ENCODE results near the gene ARHGEF40.

ARHGEF40 gene

DNA sequence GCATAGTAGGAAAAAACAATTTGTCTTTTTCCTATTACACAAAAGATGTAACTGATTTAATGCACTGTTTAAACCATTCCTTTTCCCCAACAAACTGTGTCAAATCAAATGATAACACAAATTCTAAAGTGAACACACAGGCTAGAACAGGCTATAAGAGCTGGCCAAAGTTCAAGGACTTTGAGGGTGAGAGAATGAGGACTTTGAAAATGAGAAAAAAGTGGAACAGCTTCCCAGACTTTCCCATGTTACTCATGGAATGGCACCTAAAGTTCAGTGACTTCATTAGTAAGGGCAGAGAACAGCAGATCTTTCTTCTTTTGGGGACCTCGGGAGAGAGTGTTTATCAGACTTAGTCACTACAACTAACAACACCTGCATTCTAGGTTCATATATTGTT, 53.3 kb downstream of the ARHGEF40 start:
- H3K4me3 ChIP-seq (ENCODE audit: low read length), result no peak overlapping the region
- H3K4me2 ChIP-seq (ENCODE audit: low read length), result no peak overlapping the region
- no peaks in the 10 kb centered on the region for H4K20me1 ChIP-seq (ENCODE audit: insufficient read depth, low read length)
- TF ChIP-seq, protein P1, sequence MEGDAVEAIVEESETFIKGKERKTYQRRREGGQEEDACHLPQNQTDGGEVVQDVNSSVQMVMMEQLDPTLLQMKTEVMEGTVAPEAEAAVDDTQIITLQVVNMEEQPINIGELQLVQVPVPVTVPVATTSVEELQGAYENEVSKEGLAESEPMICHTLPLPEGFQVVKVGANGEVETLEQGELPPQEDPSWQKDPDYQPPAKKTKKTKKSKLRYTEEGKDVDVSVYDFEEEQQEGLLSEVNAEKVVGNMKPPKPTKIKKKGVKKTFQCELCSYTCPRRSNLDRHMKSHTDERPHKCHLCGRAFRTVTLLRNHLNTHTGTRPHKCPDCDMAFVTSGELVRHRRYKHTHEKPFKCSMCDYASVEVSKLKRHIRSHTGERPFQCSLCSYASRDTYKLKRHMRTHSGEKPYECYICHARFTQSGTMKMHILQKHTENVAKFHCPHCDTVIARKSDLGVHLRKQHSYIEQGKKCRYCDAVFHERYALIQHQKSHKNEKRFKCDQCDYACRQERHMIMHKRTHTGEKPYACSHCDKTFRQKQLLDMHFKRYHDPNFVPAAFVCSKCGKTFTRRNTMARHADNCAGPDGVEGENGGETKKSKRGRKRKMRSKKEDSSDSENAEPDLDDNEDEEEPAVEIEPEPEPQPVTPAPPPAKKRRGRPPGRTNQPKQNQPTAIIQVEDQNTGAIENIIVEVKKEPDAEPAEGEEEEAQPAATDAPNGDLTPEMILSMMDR (IDR thresholded peaks at IDR 0.05; ENCODE audit: low read depth, low read length), result no peak
- TF ChIP-seq EZH2phosphoT487 (IDR thresholded peaks at IDR 0.05; ENCODE audit: low read depth), result no peak
- H3K79me2 ChIP-seq (ENCODE audit: low read length), result no peaks in the 10 kb centered on the region
- no peaks in the 10 kb centered on the region for H3K36me3 ChIP-seq (replicated peaks; ENCODE audit: low read depth, low read length)
- no peaks in the 10 kb centered on the region; the same call in 1 of the 2 replicates for H3K4me1 ChIP-seq (ENCODE audit: low read length)
- no peak overlapping the region for H3K27ac ChIP-seq (ENCODE audit: low read length)
- no peak overlapping the region for H2AFZ ChIP-seq (ENCODE audit: low read depth, low read length)
- H3K9me3 ChIP-seq (ENCODE audit: insufficient read depth, low read length), result no peaks in the 10 kb centered on the region
- peaks cover 18% of the 10 kb centered on the region; the same call in 1 of the 2 replicates for H3K27me3 ChIP-seq (ENCODE audit: low read depth, low read length)
- H3K9ac ChIP-seq (ENCODE audit: low read length), result no peak overlapping the region

DNA sequence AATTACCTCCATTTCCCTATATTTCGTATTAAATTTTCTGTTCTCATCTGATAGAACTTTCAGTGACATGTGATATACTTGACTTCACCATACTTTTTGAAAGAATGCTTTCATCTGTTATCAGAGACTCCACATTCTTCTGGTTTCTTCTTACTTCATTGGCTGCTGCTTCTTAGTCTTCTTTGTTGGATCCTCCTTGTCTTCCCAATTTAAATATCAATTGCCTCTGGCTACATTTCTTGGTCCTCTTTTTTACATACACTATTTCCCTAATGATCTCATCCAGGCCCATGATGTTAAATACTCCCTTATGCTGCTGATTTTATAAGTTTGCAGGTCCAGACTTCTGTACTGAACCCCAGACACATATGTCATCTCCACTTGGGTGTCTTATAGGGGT, 63.8 kb downstream of the ARHGEF40 start:
- no peaks in the 10 kb centered on the region for H3K36me3 ChIP-seq (replicated peaks; ENCODE audit: low read depth, low read length)
- no peaks in the 10 kb centered on the region for H4K20me1 ChIP-seq (ENCODE audit: insufficient read depth, low read length)
- no peak overlapping the region for H2AFZ ChIP-seq (ENCODE audit: low read depth, low read length)
- no peak overlapping the region for H3K4me2 ChIP-seq (ENCODE audit: low read length)
- no peaks in the 10 kb centered on the region for H3K4me1 ChIP-seq (ENCODE audit: low read length)
- no peaks in the 10 kb centered on the region for H3K9me3 ChIP-seq (ENCODE audit: insufficient read depth, low read length)
- H3K27me3 ChIP-seq (ENCODE audit: low read depth, low read length), result no peaks in the 10 kb centered on the region
- H3K9ac ChIP-seq (ENCODE audit: low read length), result no peak overlapping the region
- H3K79me2 ChIP-seq (ENCODE audit: low read length), result no peaks in the 10 kb centered on the region
- TF ChIP-seq EZH2phosphoT487 (IDR thresholded peaks at IDR 0.05; ENCODE audit: low read depth), result no peak
- H3K27ac ChIP-seq (ENCODE audit: low read length), result no peak overlapping the region
- no peak overlapping the region for H3K4me3 ChIP-seq (ENCODE audit: low read length)

DNA sequence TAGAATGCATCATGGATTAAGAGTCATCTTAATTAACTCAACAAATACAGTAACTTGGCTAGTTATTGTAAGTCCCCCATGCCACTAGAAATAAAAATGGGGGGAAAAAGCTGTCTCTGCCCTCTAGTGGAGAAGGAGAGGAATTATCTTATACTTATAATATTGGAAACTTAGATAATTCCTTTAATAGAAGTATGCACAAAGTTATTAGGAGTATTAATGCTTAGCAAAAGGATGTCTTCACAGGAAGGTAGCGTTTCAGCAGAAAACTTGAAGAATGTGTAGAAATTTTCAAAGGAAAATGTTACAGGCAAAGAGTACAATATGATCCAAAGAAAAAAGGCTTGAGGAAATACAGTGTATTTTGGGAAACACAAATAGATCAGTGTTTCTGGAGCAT, 65.9 kb downstream of the ARHGEF40 start:
- Histone ChIP-seq H3K79me2 (ENCODE audit: low read length) (no peaks in the 10 kb centered on the region), H3K4me3 (ENCODE audit: low read length) (no peak overlapping the region), H4K20me1 (ENCODE audit: insufficient read depth, low read length) (no peaks in the 10 kb centered on the region), H3K9me3 (ENCODE audit: insufficient read depth, low read length) (no peaks in the 10 kb centered on the region), H3K9ac (ENCODE audit: low read length) (no peak overlapping the region), H3K27me3 (ENCODE audit: low read depth, low read length) (no peaks in the 10 kb centered on the region), H3K4me1 (ENCODE audit: low read length) (no peaks in the 10 kb centered on the region), H3K4me2 (ENCODE audit: low read length) (no peak overlapping the region), H2AFZ (ENCODE audit: low read depth, low read length) (0 out of 2 replicates have a peak overlapping the region, but pooled peaks have one; percentile 41), H3K36me3 (replicated peaks; ENCODE audit: low read depth, low read length) (no peaks in the 10 kb centered on the region), H3K27ac (ENCODE audit: low read length) (no peak overlapping the region)
- TF ChIP-seq, protein P1 (IDR thresholded peaks at IDR 0.05; ENCODE audit: low read depth, low read length), result peak; percentile 74
- no peak for TF ChIP-seq EZH2phosphoT487 (IDR thresholded peaks at IDR 0.05; ENCODE audit: low read depth)
